ENCODE results near the gene EMILIN1.

The EMILIN1 gene

GRCh38 chr2:27078267-27079194 lies at the start of gene EMILIN1:
TSS of gene EMILIN1 (plus strand) at chr2:27078615. CDS start at chr2:27079066, 451 bp downstream.
- H3K4me3 ChIP-seq (ENCODE audit: low read depth, low read length) = no peak within 1 kb of the TSS
- DNase-seq (ENCODE audit: low read depth) = no peak

GRCh38 chr2:27029051-27029450 lies 49.4 kb upstream of the EMILIN1 start:
- TF ChIP-seq CTCF (IDR thresholded peaks at IDR 0.05; ENCODE audit: control insufficient read depth, extremely low read depth, insufficient read depth) = no peak
- H3K4me3 ChIP-seq (ENCODE audit: low read depth, low read length) = no peak overlapping the region
- no peak for DNase-seq (ENCODE audit: low read depth)

More at GRCh38 chr2:27078267-27079194, at the start of gene EMILIN1:
- TF ChIP-seq CTCF (IDR thresholded peaks at IDR 0.05; ENCODE audit: control insufficient read depth, extremely low read depth, insufficient read depth) = no peak

GRCh38 chr2:27032495-27033252 lies 45.7 kb upstream of the EMILIN1 start, which contains the start of gene TMEM214:
TSS of gene TMEM214 (plus strand) at chr2:27032965. CDS start at chr2:27033016, 51 bp downstream.
- peak; percentile 50 for DNase-seq (ENCODE audit: low read depth)
- peak within 1 kb of the TSS; percentile 90 for H3K4me3 ChIP-seq (ENCODE audit: low read depth, low read length)
- no peak for TF ChIP-seq CTCF (IDR thresholded peaks at IDR 0.05; ENCODE audit: control insufficient read depth, extremely low read depth, insufficient read depth)

- no peak for TF ChIP-seq CTCF (IDR thresholded peaks at IDR 0.05; ENCODE audit: control insufficient read depth, extremely low read depth, insufficient read depth)
- no peak for DNase-seq (ENCODE audit: low read depth)
- H3K4me3 ChIP-seq (ENCODE audit: low read depth, low read length) = peak overlapping the region; percentile 90
These were observed 45.1 kb upstream of the EMILIN1 start for GRCh38 chr2:27033253-27033852.

- DNase-seq (ENCODE audit: low read depth) = no peak
- TF ChIP-seq CTCF (IDR thresholded peaks at IDR 0.05; ENCODE audit: control insufficient read depth, extremely low read depth, insufficient read depth) = no peak
- H3K4me3 ChIP-seq (ENCODE audit: low read depth, low read length) = no peak overlapping the region
These were observed 40.4 kb upstream of the EMILIN1 start for GRCh38 chr2:27038012-27038411.

- TF ChIP-seq CTCF (IDR thresholded peaks at IDR 0.05; ENCODE audit: control insufficient read depth, extremely low read depth, insufficient read depth) = no peak
- no peak overlapping the region for H3K4me3 ChIP-seq (ENCODE audit: low read depth, low read length)
- DNase-seq (ENCODE audit: low read depth) = no peak
These were observed 39.6 kb upstream of the EMILIN1 start for GRCh38 chr2:27038631-27039339.

All from LNCaP clone FGC (cell line).